ENCODE data around the gene ZSCAN22.

Gene ZSCAN22
- total RNA-seq, result 4.0 to 6.8 (median 4.3) reads per million in 3 donors

- Histone ChIP-seq H3K4me1 (ENCODE audit: control insufficient read depth, insufficient read depth, low read length, poor library complexity, severe bottlenecking) (peaks cover 17% of the 10 kb centered on the region), H3K27ac (ENCODE audit: insufficient read depth, low read length, poor library complexity, severe bottlenecking) (peak within 1 kb of the TSS; percentile 65), H3K4me3 (ENCODE audit: insufficient read depth, low read depth, low read length, poor library complexity, severe bottlenecking) (peak within 1 kb of the TSS; percentile 93), H3K36me3 (ENCODE audit: control insufficient read depth, insufficient read depth, low read length) (no peaks in the 10 kb centered on the region), H3K9me3 (ENCODE audit: control insufficient read depth, low read length) (no peaks in the 10 kb centered on the region), H3K27me3 (replicated peaks; ENCODE audit: control insufficient read depth, insufficient read depth, low read length, poor library complexity, severe bottlenecking) (no peaks in the 10 kb centered on the region)
- DNase-seq, result peak; percentile 69 to 81 (median 79)
Observed at GRCh38 chr19:58326914-58327726, at the start of gene ZSCAN22. TSS of gene ZSCAN22 (plus strand) at chr19:58326994. CDS start at chr19:58334803, 7,809 bp downstream.

- H3K4me3 ChIP-seq (ENCODE audit: insufficient read depth, low read depth, low read length, poor library complexity, severe bottlenecking), result no peak overlapping the region
- H3K36me3 ChIP-seq (ENCODE audit: control insufficient read depth, insufficient read depth, low read length), result peaks cover 16% of the 10 kb centered on the region
- peaks cover 6% of the 10 kb centered on the region for H3K4me1 ChIP-seq (ENCODE audit: control insufficient read depth, insufficient read depth, low read length, poor library complexity, severe bottlenecking)
- H3K9me3 ChIP-seq (ENCODE audit: control insufficient read depth, low read length), result peaks cover 7% of the 10 kb centered on the region
- no peak for DNase-seq
- H3K27me3 ChIP-seq (replicated peaks; ENCODE audit: control insufficient read depth, insufficient read depth, low read length, poor library complexity, severe bottlenecking), result no peaks in the 10 kb centered on the region
- no peak overlapping the region for H3K27ac ChIP-seq (ENCODE audit: insufficient read depth, low read length, poor library complexity, severe bottlenecking)
Observed at GRCh38 chr19:58277197-58277596, 49.6 kb upstream of the ZSCAN22 start.

GRCh38 chr19:58277748-58278540 is 48.9 kb upstream of the ZSCAN22 start:
- Histone ChIP-seq H3K36me3 (ENCODE audit: control insufficient read depth, insufficient read depth, low read length) (peaks cover 16% of the 10 kb centered on the region), H3K9me3 (ENCODE audit: control insufficient read depth, low read length) (peaks cover 7% of the 10 kb centered on the region), H3K4me3 (ENCODE audit: insufficient read depth, low read depth, low read length, poor library complexity, severe bottlenecking) (peak overlapping the region; percentile 95), H3K27ac (ENCODE audit: insufficient read depth, low read length, poor library complexity, severe bottlenecking) (peak overlapping the region; percentile 69), H3K27me3 (replicated peaks; ENCODE audit: control insufficient read depth, insufficient read depth, low read length, poor library complexity, severe bottlenecking) (no peaks in the 10 kb centered on the region), H3K4me1 (ENCODE audit: control insufficient read depth, insufficient read depth, low read length, poor library complexity, severe bottlenecking) (peaks cover 6% of the 10 kb centered on the region)
- no peak for DNase-seq

- H3K9me3 ChIP-seq (ENCODE audit: control insufficient read depth, low read length), result peaks cover 7% of the 10 kb centered on the region
Observed at GRCh38 chr19:58278541-58279041, 48.2 kb upstream of the ZSCAN22 start, which contains the start of gene ZNF8. TSS of gene ZNF8 (plus strand) at chr19:58278955. CDS start at chr19:58279082, 127 bp downstream.

GRCh38 chr19:58279042-58279924 is 47.5 kb upstream of the ZSCAN22 start:
- Histone ChIP-seq H3K4me3 (ENCODE audit: insufficient read depth, low read depth, low read length, poor library complexity, severe bottlenecking) (peak overlapping the region; percentile 95), H3K9me3 (ENCODE audit: control insufficient read depth, low read length) (peaks cover 7% of the 10 kb centered on the region), H3K4me1 (ENCODE audit: control insufficient read depth, insufficient read depth, low read length, poor library complexity, severe bottlenecking) (peaks cover 6% of the 10 kb centered on the region), H3K36me3 (ENCODE audit: control insufficient read depth, insufficient read depth, low read length) (peaks cover 13% of the 10 kb centered on the region), H3K27ac (ENCODE audit: insufficient read depth, low read length, poor library complexity, severe bottlenecking) (peak overlapping the region; percentile 69), H3K27me3 (replicated peaks; ENCODE audit: control insufficient read depth, insufficient read depth, low read length, poor library complexity, severe bottlenecking) (no peaks in the 10 kb centered on the region)
- peak; percentile 4 to 32 (median 5) for DNase-seq

More at GRCh38 chr19:58278541-58279041, 48.2 kb upstream of the ZSCAN22 start, which contains the start of gene ZNF8:
- H3K36me3 ChIP-seq (ENCODE audit: control insufficient read depth, insufficient read depth, low read length), result peaks cover 16% of the 10 kb centered on the region
- H3K27me3 ChIP-seq (replicated peaks; ENCODE audit: control insufficient read depth, insufficient read depth, low read length, poor library complexity, severe bottlenecking), result no peaks in the 10 kb centered on the region
- H3K4me1 ChIP-seq (ENCODE audit: control insufficient read depth, insufficient read depth, low read length, poor library complexity, severe bottlenecking), result peaks cover 6% of the 10 kb centered on the region
- peak within 1 kb of the TSS; percentile 69 for H3K27ac ChIP-seq (ENCODE audit: insufficient read depth, low read length, poor library complexity, severe bottlenecking)
- peak within 1 kb of the TSS; percentile 95 for H3K4me3 ChIP-seq (ENCODE audit: insufficient read depth, low read depth, low read length, poor library complexity, severe bottlenecking)
- DNase-seq, result peak; percentile 91 to 96 (median 95)

DNA sequence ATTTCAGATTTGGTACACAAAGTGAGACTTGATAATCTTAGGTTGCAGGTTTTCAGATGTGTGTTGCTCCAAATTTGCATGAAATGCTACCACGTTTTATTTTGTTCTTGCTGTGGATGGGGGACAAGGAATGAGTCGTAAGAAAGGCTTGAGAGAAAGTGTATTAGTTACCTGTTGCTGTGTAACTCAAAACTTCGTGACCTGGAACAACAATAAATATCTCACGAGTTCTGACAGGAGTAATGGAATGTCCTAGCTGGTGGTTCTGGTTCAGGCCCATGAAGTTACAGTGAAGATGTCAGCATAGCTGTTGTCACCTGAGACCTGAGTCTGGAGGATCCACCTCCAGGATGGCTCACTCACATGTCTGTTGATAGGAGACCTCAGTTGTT is 46.9 kb upstream of the ZSCAN22 start:
- Histone ChIP-seq H3K27me3 (replicated peaks; ENCODE audit: control insufficient read depth, insufficient read depth, low read length, poor library complexity, severe bottlenecking) (no peaks in the 10 kb centered on the region), H3K27ac (ENCODE audit: insufficient read depth, low read length, poor library complexity, severe bottlenecking) (no peak overlapping the region), H3K4me1 (ENCODE audit: control insufficient read depth, insufficient read depth, low read length, poor library complexity, severe bottlenecking) (peaks cover 6% of the 10 kb centered on the region), H3K36me3 (ENCODE audit: control insufficient read depth, insufficient read depth, low read length) (peaks cover 7% of the 10 kb centered on the region), H3K4me3 (ENCODE audit: insufficient read depth, low read depth, low read length, poor library complexity, severe bottlenecking) (no peak overlapping the region), H3K9me3 (ENCODE audit: control insufficient read depth, low read length) (peaks cover 3% of the 10 kb centered on the region)
- no peak for DNase-seq

GRCh38 chr19:58284199-58284598 is 42.6 kb upstream of the ZSCAN22 start:
- H3K4me1 ChIP-seq (ENCODE audit: control insufficient read depth, insufficient read depth, low read length, poor library complexity, severe bottlenecking), result peaks cover 6% of the 10 kb centered on the region
- no peak for DNase-seq
- H3K36me3 ChIP-seq (ENCODE audit: control insufficient read depth, insufficient read depth, low read length), result peaks cover 31% of the 10 kb centered on the region
- no peaks in the 10 kb centered on the region for H3K9me3 ChIP-seq (ENCODE audit: control insufficient read depth, low read length)
- H3K4me3 ChIP-seq (ENCODE audit: insufficient read depth, low read depth, low read length, poor library complexity, severe bottlenecking), result no peak overlapping the region
- no peaks in the 10 kb centered on the region for H3K27me3 ChIP-seq (replicated peaks; ENCODE audit: control insufficient read depth, insufficient read depth, low read length, poor library complexity, severe bottlenecking)
- no peak overlapping the region for H3K27ac ChIP-seq (ENCODE audit: insufficient read depth, low read length, poor library complexity, severe bottlenecking)

- DNase-seq, result no peak
- Histone ChIP-seq H3K27ac (ENCODE audit: insufficient read depth, low read length, poor library complexity, severe bottlenecking) (no peak overlapping the region), H3K36me3 (ENCODE audit: control insufficient read depth, insufficient read depth, low read length) (peaks cover 60% of the 10 kb centered on the region), H3K4me3 (ENCODE audit: insufficient read depth, low read depth, low read length, poor library complexity, severe bottlenecking) (no peak overlapping the region), H3K9me3 (ENCODE audit: control insufficient read depth, low read length) (peaks cover 12% of the 10 kb centered on the region), H3K4me1 (ENCODE audit: control insufficient read depth, insufficient read depth, low read length, poor library complexity, severe bottlenecking) (no peaks in the 10 kb centered on the region), H3K27me3 (replicated peaks; ENCODE audit: control insufficient read depth, insufficient read depth, low read length, poor library complexity, severe bottlenecking) (no peaks in the 10 kb centered on the region)
Observed at GRCh38 chr19:58291943-58292342, 34.9 kb upstream of the ZSCAN22 start.

DNA sequence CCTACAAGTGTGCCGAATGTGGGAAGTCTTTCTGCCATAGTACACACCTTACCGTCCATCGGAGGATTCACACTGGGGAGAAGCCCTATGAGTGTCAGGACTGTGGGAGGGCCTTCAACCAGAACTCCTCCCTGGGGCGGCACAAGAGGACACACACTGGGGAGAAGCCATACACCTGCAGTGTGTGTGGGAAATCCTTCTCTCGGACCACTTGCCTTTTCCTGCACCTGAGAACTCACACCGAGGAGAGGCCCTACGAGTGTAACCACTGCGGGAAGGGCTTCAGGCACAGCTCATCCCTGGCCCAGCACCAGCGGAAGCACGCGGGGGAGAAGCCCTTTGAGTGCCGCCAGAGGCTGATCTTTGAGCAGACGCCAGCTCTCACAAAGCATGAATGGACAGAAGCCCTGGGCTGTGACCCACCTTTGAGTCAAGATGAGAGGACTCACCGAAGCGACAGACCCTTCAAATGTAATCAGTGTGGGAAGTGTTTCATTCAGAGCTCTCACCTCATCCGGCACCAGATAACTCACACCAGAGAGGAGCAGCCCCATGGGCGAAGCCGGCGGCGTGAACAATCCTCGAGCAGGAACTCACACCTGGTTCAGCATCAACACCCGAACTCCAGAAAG is 31.9 kb upstream of the ZSCAN22 start:
- Histone ChIP-seq H3K27me3 (replicated peaks; ENCODE audit: control insufficient read depth, insufficient read depth, low read length, poor library complexity, severe bottlenecking) (no peaks in the 10 kb centered on the region), H3K4me3 (ENCODE audit: insufficient read depth, low read depth, low read length, poor library complexity, severe bottlenecking) (no peak overlapping the region), H3K27ac (ENCODE audit: insufficient read depth, low read length, poor library complexity, severe bottlenecking) (no peak overlapping the region), H3K36me3 (ENCODE audit: control insufficient read depth, insufficient read depth, low read length) (peaks cover 46% of the 10 kb centered on the region), H3K4me1 (ENCODE audit: control insufficient read depth, insufficient read depth, low read length, poor library complexity, severe bottlenecking) (no peaks in the 10 kb centered on the region), H3K9me3 (ENCODE audit: control insufficient read depth, low read length) (peaks cover 12% of the 10 kb centered on the region)
- DNase-seq, result no peak
